ENCODE measurements around the gene SNX9.

The SNX9 gene

DNA sequence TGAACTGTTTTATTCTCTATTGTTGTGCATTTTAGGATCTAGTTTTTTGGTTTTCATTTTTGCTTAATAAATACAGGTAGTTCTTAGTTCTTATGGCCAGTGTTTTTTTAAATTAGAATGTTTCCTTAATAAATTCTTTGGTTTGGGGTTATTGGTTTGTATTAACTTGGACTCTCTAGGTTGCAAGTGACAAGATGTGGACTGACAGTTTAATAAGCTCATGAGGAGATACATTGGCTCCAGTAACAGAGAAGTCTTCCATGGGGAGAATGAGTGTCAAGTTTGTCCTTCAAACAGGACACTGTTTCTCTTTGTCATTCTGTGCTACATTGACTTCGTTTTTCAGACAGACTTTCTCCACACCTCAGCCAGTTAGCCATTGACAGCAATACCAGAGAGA lies 39.7 kb downstream of the SNX9 start:
- no peak for TF ChIP-seq CREB1 (IDR thresholded peaks at IDR 0.05; ENCODE audit: low read depth)
- no peak for TF ChIP-seq EGR1 (IDR thresholded peaks at IDR 0.05)
- TF ChIP-seq TEAD4 (IDR thresholded peaks at IDR 0.05) = no peak
- no peak for TF ChIP-seq MAX (IDR thresholded peaks at IDR 0.05)
- TF ChIP-seq, protein P1, sequence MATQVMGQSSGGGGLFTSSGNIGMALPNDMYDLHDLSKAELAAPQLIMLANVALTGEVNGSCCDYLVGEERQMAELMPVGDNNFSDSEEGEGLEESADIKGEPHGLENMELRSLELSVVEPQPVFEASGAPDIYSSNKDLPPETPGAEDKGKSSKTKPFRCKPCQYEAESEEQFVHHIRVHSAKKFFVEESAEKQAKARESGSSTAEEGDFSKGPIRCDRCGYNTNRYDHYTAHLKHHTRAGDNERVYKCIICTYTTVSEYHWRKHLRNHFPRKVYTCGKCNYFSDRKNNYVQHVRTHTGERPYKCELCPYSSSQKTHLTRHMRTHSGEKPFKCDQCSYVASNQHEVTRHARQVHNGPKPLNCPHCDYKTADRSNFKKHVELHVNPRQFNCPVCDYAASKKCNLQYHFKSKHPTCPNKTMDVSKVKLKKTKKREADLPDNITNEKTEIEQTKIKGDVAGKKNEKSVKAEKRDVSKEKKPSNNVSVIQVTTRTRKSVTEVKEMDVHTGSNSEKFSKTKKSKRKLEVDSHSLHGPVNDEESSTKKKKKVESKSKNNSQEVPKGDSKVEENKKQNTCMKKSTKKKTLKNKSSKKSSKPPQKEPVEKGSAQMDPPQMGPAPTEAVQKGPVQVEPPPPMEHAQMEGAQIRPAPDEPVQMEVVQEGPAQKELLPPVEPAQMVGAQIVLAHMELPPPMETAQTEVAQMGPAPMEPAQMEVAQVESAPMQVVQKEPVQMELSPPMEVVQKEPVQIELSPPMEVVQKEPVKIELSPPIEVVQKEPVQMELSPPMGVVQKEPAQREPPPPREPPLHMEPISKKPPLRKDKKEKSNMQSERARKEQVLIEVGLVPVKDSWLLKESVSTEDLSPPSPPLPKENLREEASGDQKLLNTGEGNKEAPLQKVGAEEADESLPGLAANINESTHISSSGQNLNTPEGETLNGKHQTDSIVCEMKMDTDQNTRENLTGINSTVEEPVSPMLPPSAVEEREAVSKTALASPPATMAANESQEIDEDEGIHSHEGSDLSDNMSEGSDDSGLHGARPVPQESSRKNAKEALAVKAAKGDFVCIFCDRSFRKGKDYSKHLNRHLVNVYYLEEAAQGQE (IDR thresholded peaks at IDR 0.05; ENCODE audit: low read depth) = no peak
- no peak for TF ChIP-seq CEBPB (IDR thresholded peaks at IDR 0.05)
- no peak for TF ChIP-seq EP300 (IDR thresholded peaks at IDR 0.05; ENCODE audit: borderline replicate concordance)
- TF ChIP-seq TAF1 (IDR thresholded peaks at IDR 0.05; ENCODE audit: low read depth) = no peak
- no peak for TF ChIP-seq ZBTB7A (IDR thresholded peaks at IDR 0.05; ENCODE audit: low read depth)
- TF ChIP-seq USF1 (IDR thresholded peaks at IDR 0.05) = no peak
- no peak for TF ChIP-seq YY1 (IDR thresholded peaks at IDR 0.05; ENCODE audit: low read depth)
- no peak for TF ChIP-seq FOXM1 (IDR thresholded peaks at IDR 0.05; ENCODE audit: borderline replicate concordance, low read depth)
- no peak for TF ChIP-seq TCF12 (IDR thresholded peaks at IDR 0.05; ENCODE audit: low read depth)
- TF ChIP-seq NFIC (IDR thresholded peaks at IDR 0.05) = no peak
- no peak for TF ChIP-seq RAD21 (IDR thresholded peaks at IDR 0.05; ENCODE audit: low read depth)

DNA sequence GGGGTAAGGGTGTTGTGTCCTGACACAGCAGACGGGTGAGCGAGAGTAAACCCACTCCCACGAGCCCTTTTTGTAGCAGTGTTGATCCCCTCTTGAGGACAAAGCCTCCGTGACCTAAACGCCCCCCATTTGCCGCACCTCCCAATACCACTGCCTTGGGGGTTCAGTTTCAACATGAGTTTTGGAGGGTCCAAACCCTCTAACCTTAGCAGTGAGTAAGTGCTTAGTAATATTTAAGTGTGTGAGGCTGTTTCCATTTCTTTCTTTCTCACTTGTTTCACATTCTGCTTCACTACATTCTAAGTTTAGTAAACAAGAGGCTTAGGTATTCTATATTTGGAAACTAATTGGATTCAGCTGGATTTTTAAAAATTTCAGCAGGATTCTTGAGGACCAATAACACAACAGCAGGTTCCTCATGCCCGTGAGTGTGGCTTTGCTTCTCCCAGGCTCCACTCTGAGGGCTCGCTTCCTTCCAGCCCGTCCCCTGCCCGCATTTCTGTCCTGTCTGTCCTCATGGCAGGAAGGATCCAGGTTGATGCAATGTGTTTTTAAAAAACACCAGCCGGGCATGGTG lies 41.2 kb downstream of the SNX9 start:
- TF ChIP-seq ZBTB7A (IDR thresholded peaks at IDR 0.05; ENCODE audit: low read depth) (no peak), USF1 (IDR thresholded peaks at IDR 0.05) (no peak), EGR1 (IDR thresholded peaks at IDR 0.05) (no peak), FOXM1 (IDR thresholded peaks at IDR 0.05; ENCODE audit: borderline replicate concordance, low read depth) (no peak), CEBPB (IDR thresholded peaks at IDR 0.05) (no peak), NFIC (IDR thresholded peaks at IDR 0.05) (no peak), MAX (IDR thresholded peaks at IDR 0.05) (no peak), TAF1 (IDR thresholded peaks at IDR 0.05; ENCODE audit: low read depth) (no peak)
- TF ChIP-seq, protein P1 (IDR thresholded peaks at IDR 0.05; ENCODE audit: low read depth) = no peak

DNA sequence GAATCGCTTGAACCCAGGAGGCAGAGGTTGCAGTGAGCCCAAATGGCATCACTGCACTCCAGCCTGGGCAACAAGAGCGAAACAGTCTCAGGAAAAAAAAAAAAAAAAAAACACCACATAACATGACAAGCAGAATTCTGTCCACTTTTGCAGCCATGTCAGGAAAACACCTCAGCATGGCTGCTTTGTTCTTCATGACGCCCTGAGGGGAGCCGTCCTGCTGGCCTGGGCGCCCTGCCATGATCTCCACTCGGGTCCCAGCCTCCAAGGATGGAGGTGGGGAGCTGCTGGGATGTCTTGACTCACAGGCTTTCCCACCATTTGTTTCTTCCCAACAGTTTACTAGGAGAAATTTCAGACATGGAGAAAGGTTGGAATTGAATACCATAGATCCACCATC lies 42.2 kb downstream of the SNX9 start:
- no peak for TF ChIP-seq TAF1 (IDR thresholded peaks at IDR 0.05; ENCODE audit: low read depth)
- TF ChIP-seq USF1 (IDR thresholded peaks at IDR 0.05) = no peak
- TF ChIP-seq NFIC (IDR thresholded peaks at IDR 0.05) = no peak
- TF ChIP-seq MAX (IDR thresholded peaks at IDR 0.05) = no peak
- no peak for TF ChIP-seq TEAD4 (IDR thresholded peaks at IDR 0.05)
- no peak for TF ChIP-seq ZBTB7A (IDR thresholded peaks at IDR 0.05; ENCODE audit: low read depth)
- TF ChIP-seq, protein P1 (IDR thresholded peaks at IDR 0.05; ENCODE audit: low read depth) = no peak
- no peak for TF ChIP-seq TCF12 (IDR thresholded peaks at IDR 0.05; ENCODE audit: low read depth)
- TF ChIP-seq FOXM1 (IDR thresholded peaks at IDR 0.05; ENCODE audit: borderline replicate concordance, low read depth) = no peak

DNA sequence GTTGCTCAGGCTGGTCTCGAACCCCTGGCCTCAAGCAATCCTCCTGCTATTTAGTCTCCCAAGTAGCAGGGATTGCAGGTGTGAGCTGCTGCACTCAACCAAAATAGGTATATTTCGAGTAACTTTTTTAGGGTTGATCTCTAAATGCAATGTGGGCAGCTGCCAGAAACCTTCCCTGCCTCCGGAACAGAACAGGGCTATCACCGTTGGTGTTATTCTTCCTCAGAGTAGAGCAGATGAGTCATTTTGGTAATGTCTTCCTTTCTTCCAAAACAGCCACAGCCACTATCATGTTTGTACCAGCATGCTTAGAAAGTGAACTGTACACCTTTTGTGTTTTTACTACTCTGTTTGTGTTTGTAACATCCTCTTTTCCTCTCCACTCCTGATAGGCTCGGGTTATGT lies 44.1 kb downstream of the SNX9 start:
- TF ChIP-seq YY1 (IDR thresholded peaks at IDR 0.05; ENCODE audit: low read depth) = no peak
- no peak for TF ChIP-seq EP300 (IDR thresholded peaks at IDR 0.05; ENCODE audit: borderline replicate concordance)
- TF ChIP-seq, protein P1 (IDR thresholded peaks at IDR 0.05; ENCODE audit: low read depth) = no peak
- no peak for TF ChIP-seq USF1 (IDR thresholded peaks at IDR 0.05)
- TF ChIP-seq ZBTB7A (IDR thresholded peaks at IDR 0.05; ENCODE audit: low read depth) = no peak
- TF ChIP-seq EGR1 (IDR thresholded peaks at IDR 0.05) = no peak
- TF ChIP-seq RAD21 (IDR thresholded peaks at IDR 0.05; ENCODE audit: low read depth) = no peak
- no peak for TF ChIP-seq NFIC (IDR thresholded peaks at IDR 0.05)
- TF ChIP-seq TAF1 (IDR thresholded peaks at IDR 0.05; ENCODE audit: low read depth) = no peak
- no peak for TF ChIP-seq TCF12 (IDR thresholded peaks at IDR 0.05; ENCODE audit: low read depth)
- TF ChIP-seq CEBPB (IDR thresholded peaks at IDR 0.05) = no peak
- TF ChIP-seq FOXM1 (IDR thresholded peaks at IDR 0.05; ENCODE audit: borderline replicate concordance, low read depth) = no peak
- no peak for TF ChIP-seq CREB1 (IDR thresholded peaks at IDR 0.05; ENCODE audit: low read depth)
- no peak for TF ChIP-seq MAX (IDR thresholded peaks at IDR 0.05)
- TF ChIP-seq TEAD4 (IDR thresholded peaks at IDR 0.05) = no peak

Measured in Ishikawa (cell line).